ENCODE data around the gene CAMSAP1.

CAMSAP1 gene

GRCh38 chr9:135774794-135775525 is 132.4 kb downstream of the CAMSAP1 start:
- Histone ChIP-seq H3K27me3 (no peaks in the 10 kb centered on the region), H3K27ac (no peak overlapping the region), H3K9me3 (no peaks in the 10 kb centered on the region), H3K36me3 (no peaks in the 10 kb centered on the region), H3K4me1 (ENCODE audit: control insufficient read depth in 1 of 2, insufficient read depth in 1 of 2, low read depth in 1 of 2, low read length in 1 of 2) (no peaks in the 10 kb centered on the region), H3K4me3 (ENCODE audit: low read depth in 1 of 2, low read length in 1 of 2) (no peak overlapping the region)
- no peak for TF ChIP-seq CTCF (IDR thresholded peaks at IDR 0.05)

GRCh38 chr9:135774239-135774747 is 133.1 kb downstream of the CAMSAP1 start:
- Histone ChIP-seq H3K27me3 (no peaks in the 10 kb centered on the region), H3K27ac (no peak overlapping the region), H3K36me3 (no peaks in the 10 kb centered on the region), H3K4me1 (ENCODE audit: control insufficient read depth in 1 of 2, insufficient read depth in 1 of 2, low read depth in 1 of 2, low read length in 1 of 2) (no peaks in the 10 kb centered on the region), H3K9me3 (no peaks in the 10 kb centered on the region), H3K4me3 (ENCODE audit: low read depth in 1 of 2, low read length in 1 of 2) (no peak overlapping the region)
- no peak for TF ChIP-seq CTCF (IDR thresholded peaks at IDR 0.05)

GRCh38 chr9:135773530-135774238 is 133.7 kb downstream of the CAMSAP1 start:
- H3K27me3 ChIP-seq, result no peaks in the 10 kb centered on the region
- no peaks in the 10 kb centered on the region for H3K9me3 ChIP-seq
- no peaks in the 10 kb centered on the region for H3K4me1 ChIP-seq (ENCODE audit: control insufficient read depth in 1 of 2, insufficient read depth in 1 of 2, low read depth in 1 of 2, low read length in 1 of 2)
- H3K36me3 ChIP-seq, result no peaks in the 10 kb centered on the region
- no peak for TF ChIP-seq CTCF (IDR thresholded peaks at IDR 0.05)
- no peak overlapping the region for H3K27ac ChIP-seq
- H3K4me3 ChIP-seq (ENCODE audit: low read depth in 1 of 2, low read length in 1 of 2), result no peak overlapping the region

GRCh38 chr9:135772702-135773493 is 134.4 kb downstream of the CAMSAP1 start:
- Histone ChIP-seq H3K36me3 (no peaks in the 10 kb centered on the region), H3K9me3 (no peaks in the 10 kb centered on the region), H3K27ac (no peak overlapping the region), H3K4me1 (ENCODE audit: control insufficient read depth in 1 of 2, insufficient read depth in 1 of 2, low read depth in 1 of 2, low read length in 1 of 2) (no peaks in the 10 kb centered on the region), H3K4me3 (ENCODE audit: low read depth in 1 of 2, low read length in 1 of 2) (no peak overlapping the region), H3K27me3 (no peaks in the 10 kb centered on the region)
- no peak for TF ChIP-seq CTCF (IDR thresholded peaks at IDR 0.05)

- no peak overlapping the region for H3K4me3 ChIP-seq (ENCODE audit: low read depth in 1 of 2, low read length in 1 of 2)
- H3K4me1 ChIP-seq (ENCODE audit: control insufficient read depth in 1 of 2, insufficient read depth in 1 of 2, low read depth in 1 of 2, low read length in 1 of 2), result no peaks in the 10 kb centered on the region
- no peaks in the 10 kb centered on the region for H3K9me3 ChIP-seq
- no peak for TF ChIP-seq CTCF (IDR thresholded peaks at IDR 0.05)
- H3K27ac ChIP-seq, result no peak overlapping the region
- no peaks in the 10 kb centered on the region for H3K36me3 ChIP-seq
- H3K27me3 ChIP-seq, result no peaks in the 10 kb centered on the region
These were observed 135.2 kb downstream of the CAMSAP1 start for GRCh38 chr9:135772056-135772646.
